IPS-11a (cell line): ENCODE data around the gene NEUROG2.
"Not testable (repeated sequence)": the region's sequence is repeated elsewhere in the genome, so short reads cannot be mapped to it uniquely, and the experiment has no call there.

ENCODE experiments used
- H3K4me3 ChIP-seq: one replicate; pipeline ENCODE4 v1.5.1; 2013; ENCODE audit warnings: low read depth, low read length, control low read depth

Gene NEUROG2

GRCh38 chr4:112516066-112516470, at the start of gene NEUROG2:
Gene NEUROG2 (minus strand): TSS chr4:112516180. CDS start chr4:112515475, 705 bp downstream.
- peak within 1 kb of the TSS; percentile 39 for H3K4me3 ChIP-seq

- H3K4me3 ChIP-seq: no peak overlapping the region
These were observed 48.8 kb upstream of the NEUROG2 start for GRCh38 chr4:112564706-112565270.

- no peak overlapping the region for H3K4me3 ChIP-seq
These were observed 47.6 kb upstream of the NEUROG2 start for GRCh38 chr4:112563431-112564200.

- no peak overlapping the region for H3K4me3 ChIP-seq
These were observed 46.4 kb upstream of the NEUROG2 start for GRCh38 chr4:112562254-112562879.

GRCh38 chr4:112560084-112560483, 44.1 kb upstream of the NEUROG2 start:
- no peak overlapping the region for H3K4me3 ChIP-seq

GRCh38 chr4:112559053-112559452, 43.1 kb upstream of the NEUROG2 start:
- H3K4me3 ChIP-seq: no peak overlapping the region

GRCh38 chr4:112557676-112558411, 41.9 kb upstream of the NEUROG2 start:
- no peak overlapping the region for H3K4me3 ChIP-seq

- not testable (repeated sequence) for H3K4me3 ChIP-seq
These were observed 38.3 kb upstream of the NEUROG2 start for GRCh38 chr4:112554271-112554670.

GRCh38 chr4:112552668-112553067, 36.7 kb upstream of the NEUROG2 start:
- H3K4me3 ChIP-seq: no peak overlapping the region

- no peak overlapping the region for H3K4me3 ChIP-seq
These were observed 34.7 kb upstream of the NEUROG2 start for GRCh38 chr4:112550728-112551127.

GRCh38 chr4:112546476-112546875, 30.5 kb upstream of the NEUROG2 start:
- no peak overlapping the region for H3K4me3 ChIP-seq

- H3K4me3 ChIP-seq: no peak overlapping the region
These were observed 29.4 kb upstream of the NEUROG2 start for GRCh38 chr4:112545346-112545745.

GRCh38 chr4:112540695-112541094, 24.7 kb upstream of the NEUROG2 start:
- H3K4me3 ChIP-seq: no peak overlapping the region

- H3K4me3 ChIP-seq: no peak overlapping the region
These were observed 20.1 kb upstream of the NEUROG2 start for GRCh38 chr4:112536123-112536522.

- no peak overlapping the region for H3K4me3 ChIP-seq
These were observed 16.3 kb upstream of the NEUROG2 start for GRCh38 chr4:112532267-112532666.

GRCh38 chr4:112531146-112531545, 15.2 kb upstream of the NEUROG2 start:
- H3K4me3 ChIP-seq: no peak overlapping the region

GRCh38 chr4:112526061-112526460, 10.1 kb upstream of the NEUROG2 start:
- no peak overlapping the region for H3K4me3 ChIP-seq

GRCh38 chr4:112523764-112524505, 8.0 kb upstream of the NEUROG2 start:
- peak overlapping the region; percentile 27 for H3K4me3 ChIP-seq

GRCh38 chr4:112523008-112523721, 7.2 kb upstream of the NEUROG2 start:
- H3K4me3 ChIP-seq: peak overlapping the region; percentile 10

- H3K4me3 ChIP-seq: not testable (repeated sequence)
These were observed 6.5 kb upstream of the NEUROG2 start for GRCh38 chr4:112522431-112522830.
